Activated CD4-positive, alpha-beta T cell treated with anti-CD3 and anti-CD28 coated beads for 36 hours (primary cell): ENCODE data around the gene WBP1. TPM values are rescaled to one million over a fixed set of nuclear protein-coding genes. Genes with fewer than 3 reads are reported as not detected.

Experiments used
- ATAC-seq: fragments of 200-7000 bp; cut with Tn5 transposase; one replicate; pipeline ENCODE4 v1.10.0; 2021; ENCODE audit warnings: mild to moderate bottlenecking, moderate library complexity
- CTCF ChIA-PET: fragments of 350-600 bp; sonication (Branson Sonifier 250); formaldehyde crosslinking; loops from one replicate; lab custom pipeline; 2021; ENCODE audit warnings: antibody characterized with exemption; lab: Charles Lee
- POLR2A ChIA-PET: fragments of 350-600 bp; sonication (Branson Sonifier 250); formaldehyde crosslinking; loops from one replicate; lab custom pipeline; 2021; ENCODE audit warnings: antibody characterized with exemption, inconsistent platforms; lab: Charles Lee
- DNase-seq: peaks from one replicate; pipeline ENCODE4 v3.0.0-alpha.2; 2020
- H3K27ac Mint-ChIP-seq: one replicate; pipeline ENCODE4 v1.8.0; 2021; ENCODE audit warnings: mixed read lengths
- H3K27me3 Mint-ChIP-seq: one replicate; pipeline ENCODE4 v1.8.0; 2021; ENCODE audit warnings: mixed read lengths
- H3K36me3 Mint-ChIP-seq: one replicate; pipeline ENCODE4 v1.8.0; 2021; ENCODE audit warnings: low read depth, mixed read lengths
- H3K4me1 Mint-ChIP-seq: one replicate; pipeline ENCODE4 v1.8.0; 2021; ENCODE audit warnings: mixed read lengths
- H3K4me3 Mint-ChIP-seq: one replicate; pipeline ENCODE4 v1.8.0; 2021; ENCODE audit warnings: mild to moderate bottlenecking, moderate library complexity, mixed read lengths
- H3K9me3 Mint-ChIP-seq: one replicate; pipeline ENCODE4 v1.8.0; 2021; ENCODE audit warnings: low read depth, mixed read lengths
- intact Hi-C, 2 experiments: fragments of 100-400 bp; cut with DNase I in 1 of 2; cut with micrococcal nuclease in 1 of 2; formaldehyde crosslinking; loops; one replicate each; pipeline versions ENCODE4 v1.14.2 to v1.15.1; 2022 to 2024; cut with DNase I, micrococcal nuclease
- total RNA-seq, 2 experiments: library from RNA; stranded (reverse); gene quantifications; one replicate each; pipeline ENCODE4 v1.2.3, GENCODE V29; 2021

The WBP1 gene
- total RNA-seq, 2 experiments from 2014 or later, result 24.9 to 30.2 TPM

GRCh38 chr2:74428675-74429074, 29.6 kb upstream of the WBP1 start:
- ATAC-seq, result no peak
- ChIA-PET POLR2A (no interaction called here), CTCF (interaction anchor here (1.1 kb wide), 1 partner anchor 26 kb away, joined by 3 read pairs; the partner anchor contains the start of gene INO80B)
- Mint-ChIP-seq H3K4me3 (no peak overlapping the region), H3K9me3 (no peaks in the 10 kb centered on the region), H3K27ac (no peak overlapping the region), H3K27me3 (no peaks in the 10 kb centered on the region), H3K36me3 (peaks cover 13% of the 10 kb centered on the region), H3K4me1 (no peaks in the 10 kb centered on the region)
- DNase-seq, result no peak
- intact Hi-C loops, result no loop called here

GRCh38 chr2:74429487-74430451, 28.5 kb upstream of the WBP1 start:
- DNase-seq, result no peak
- no peaks in the 10 kb centered on the region for H3K4me1 Mint-ChIP-seq
- no peak overlapping the region for H3K4me3 Mint-ChIP-seq
- intact Hi-C loops, result no loop called here
- no peak overlapping the region for H3K27ac Mint-ChIP-seq
- ATAC-seq, result peak; percentile 12
- CTCF ChIA-PET, result interaction anchor here (1.1 kb wide), 1 partner anchor 25 kb away, joined by 3 read pairs; the partner anchor contains the start of gene INO80B
- POLR2A ChIA-PET, result no interaction called here
- H3K36me3 Mint-ChIP-seq, result peaks cover 7% of the 10 kb centered on the region
- no peaks in the 10 kb centered on the region for H3K9me3 Mint-ChIP-seq
- no peaks in the 10 kb centered on the region for H3K27me3 Mint-ChIP-seq

DNA sequence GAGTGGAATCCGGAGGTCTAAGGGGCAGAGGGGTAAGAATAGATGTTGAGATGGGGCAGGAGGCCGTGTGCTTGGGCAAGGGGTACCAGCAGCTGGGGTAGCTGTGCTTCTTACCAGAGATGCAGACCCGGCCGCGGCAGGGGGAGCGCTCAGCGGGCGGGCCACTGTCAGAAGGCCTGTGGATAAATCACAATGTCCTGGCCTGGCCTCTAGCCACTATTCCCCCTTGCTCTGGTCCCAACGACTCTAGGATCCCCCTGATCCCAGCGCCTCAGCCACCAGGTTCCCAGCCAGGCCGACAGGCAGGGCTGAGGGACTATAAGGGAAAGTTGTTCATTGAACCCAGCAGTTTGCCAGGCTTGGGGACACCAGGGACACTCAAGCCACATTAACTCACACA, 27.7 kb upstream of the WBP1 start:
- H3K4me1 Mint-ChIP-seq, result no peaks in the 10 kb centered on the region
- no peaks in the 10 kb centered on the region for H3K9me3 Mint-ChIP-seq
- H3K27me3 Mint-ChIP-seq, result no peaks in the 10 kb centered on the region
- ATAC-seq (no peak), DNase-seq (no peak)
- no peak overlapping the region for H3K4me3 Mint-ChIP-seq
- ChIA-PET POLR2A (no interaction called here), CTCF (interaction anchor here (0.6 to 1.4 kb wide), 2 partner anchors 10 to 295 kb away, joined by 3 to 6 read pairs; no protein-coding TSS in a partner anchor)
- peaks cover 4% of the 10 kb centered on the region for H3K36me3 Mint-ChIP-seq
- intact Hi-C loops, result no loop called here
- no peak overlapping the region for H3K27ac Mint-ChIP-seq

- H3K27me3 Mint-ChIP-seq, result peaks cover 16% of the 10 kb centered on the region
- no peaks in the 10 kb centered on the region for H3K36me3 Mint-ChIP-seq
- ATAC-seq (no peak), DNase-seq (no peak)
- peaks cover 8% of the 10 kb centered on the region for H3K4me1 Mint-ChIP-seq
- H3K9me3 Mint-ChIP-seq, result no peaks in the 10 kb centered on the region
- intact Hi-C loops, result no loop called here
- no peak overlapping the region for H3K4me3 Mint-ChIP-seq
- CTCF ChIA-PET, result no interaction called here
- no peak overlapping the region for H3K27ac Mint-ChIP-seq
- POLR2A ChIA-PET, result no interaction called here
These were observed 22.0 kb upstream of the WBP1 start for GRCh38 chr2:74436111-74436805.

DNA sequence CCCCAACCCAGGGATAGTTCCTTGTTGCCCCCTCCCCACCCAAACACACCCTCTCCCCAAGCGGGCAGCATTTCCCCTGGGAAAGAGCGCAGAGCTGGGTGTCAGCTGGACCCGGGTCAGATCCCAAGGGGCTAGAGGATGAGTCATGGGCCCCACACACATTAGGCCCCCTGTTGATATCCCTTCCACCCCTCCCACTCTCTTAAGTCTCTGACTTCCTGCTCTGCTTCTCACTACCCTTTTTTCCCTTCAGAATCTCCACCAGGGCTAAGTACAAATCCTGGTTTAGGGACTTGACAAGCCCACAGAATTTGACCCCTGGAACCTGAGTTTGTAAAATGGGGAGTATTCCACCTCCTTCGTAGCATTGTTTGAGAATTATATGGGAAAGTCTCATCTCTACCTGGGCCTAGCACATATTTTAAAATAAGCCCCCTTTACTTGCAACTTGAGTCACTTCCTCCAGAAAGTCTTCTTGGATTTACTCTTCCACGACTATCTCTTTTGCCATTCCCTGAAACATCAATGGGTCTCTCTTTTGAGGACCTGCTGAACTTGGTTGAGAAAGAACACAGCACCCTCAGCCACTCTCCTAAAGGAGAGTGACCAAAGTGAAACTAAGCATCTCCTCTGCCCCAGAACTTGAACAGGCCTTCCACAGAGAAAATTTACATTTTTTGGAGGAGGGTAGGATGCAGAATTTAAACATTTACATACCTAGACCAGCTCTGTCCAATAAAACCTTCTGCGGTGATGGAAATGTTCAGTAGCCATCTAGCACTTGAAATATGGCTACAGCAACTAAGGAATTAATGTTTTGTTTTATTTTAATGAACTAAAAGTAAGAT, 21.2 kb upstream of the WBP1 start:
- DNase-seq (no peak), ATAC-seq (no peak)
- H3K36me3 Mint-ChIP-seq, result no peaks in the 10 kb centered on the region
- peaks cover 16% of the 10 kb centered on the region for H3K27me3 Mint-ChIP-seq
- POLR2A ChIA-PET, result no interaction called here
- peaks cover 8% of the 10 kb centered on the region for H3K4me1 Mint-ChIP-seq
- intact Hi-C loops, result no loop called here
- H3K4me3 Mint-ChIP-seq, result no peak overlapping the region
- H3K9me3 Mint-ChIP-seq, result no peaks in the 10 kb centered on the region
- CTCF ChIA-PET, result interaction anchor here (0.6 kb wide), 1 partner anchor 37 kb away, joined by 3 read pairs; no protein-coding TSS in a partner anchor
- H3K27ac Mint-ChIP-seq, result no peak overlapping the region

DNA sequence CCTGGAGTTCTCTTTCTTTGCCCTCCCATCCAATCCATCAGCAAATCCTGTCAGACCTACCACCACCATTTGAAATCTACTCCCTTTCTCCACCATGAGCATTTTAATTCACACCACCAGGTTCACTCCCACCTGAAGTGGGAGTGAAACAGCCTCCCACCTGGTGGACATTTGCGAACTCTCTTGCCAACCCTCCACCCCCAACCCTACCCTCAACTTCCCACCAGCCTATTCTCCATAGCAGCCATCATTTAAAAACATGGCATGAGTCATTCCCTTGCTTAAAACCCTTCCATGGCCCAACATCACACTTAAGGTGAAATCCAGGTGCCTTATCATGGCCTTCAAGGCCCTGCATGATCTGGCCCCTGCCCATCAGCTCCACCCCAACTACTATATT, 20.0 kb upstream of the WBP1 start:
- H3K27me3 Mint-ChIP-seq, result peaks cover 23% of the 10 kb centered on the region
- H3K36me3 Mint-ChIP-seq, result no peaks in the 10 kb centered on the region
- H3K27ac Mint-ChIP-seq, result no peak overlapping the region
- peaks cover 10% of the 10 kb centered on the region for H3K4me1 Mint-ChIP-seq
- ChIA-PET CTCF (interaction anchor here (0.7 kb wide), 1 partner anchor 11 kb away, joined by 5 read pairs; no protein-coding TSS in a partner anchor), POLR2A (interaction anchor here (1.2 kb wide), 1 partner anchor 16 kb away, joined by 3 read pairs; no protein-coding TSS in a partner anchor)
- ATAC-seq (no peak), DNase-seq (no peak)
- H3K4me3 Mint-ChIP-seq, result no peak overlapping the region
- intact Hi-C loops, result no loop called here
- no peaks in the 10 kb centered on the region for H3K9me3 Mint-ChIP-seq

- Mint-ChIP-seq H3K27ac (no peak overlapping the region), H3K9me3 (no peaks in the 10 kb centered on the region), H3K27me3 (peaks cover 26% of the 10 kb centered on the region), H3K36me3 (no peaks in the 10 kb centered on the region), H3K4me3 (no peak overlapping the region), H3K4me1 (peaks cover 10% of the 10 kb centered on the region)
- ChIA-PET CTCF (interaction anchor here (1.2 to 1.8 kb wide), 4 partner anchors 15 to 189 kb away, joined by 4 to 8 read pairs (median 6); partner anchors contain the start of gene INO80B), POLR2A (interaction anchor here (1.2 kb wide), 1 partner anchor 15 kb away, joined by 3 read pairs; no protein-coding TSS in a partner anchor)
- DNase-seq, result no peak
- no peak for ATAC-seq
- intact Hi-C loops, result no loop called here
These were observed 18.9 kb upstream of the WBP1 start for GRCh38 chr2:74439373-74439772.

DNA sequence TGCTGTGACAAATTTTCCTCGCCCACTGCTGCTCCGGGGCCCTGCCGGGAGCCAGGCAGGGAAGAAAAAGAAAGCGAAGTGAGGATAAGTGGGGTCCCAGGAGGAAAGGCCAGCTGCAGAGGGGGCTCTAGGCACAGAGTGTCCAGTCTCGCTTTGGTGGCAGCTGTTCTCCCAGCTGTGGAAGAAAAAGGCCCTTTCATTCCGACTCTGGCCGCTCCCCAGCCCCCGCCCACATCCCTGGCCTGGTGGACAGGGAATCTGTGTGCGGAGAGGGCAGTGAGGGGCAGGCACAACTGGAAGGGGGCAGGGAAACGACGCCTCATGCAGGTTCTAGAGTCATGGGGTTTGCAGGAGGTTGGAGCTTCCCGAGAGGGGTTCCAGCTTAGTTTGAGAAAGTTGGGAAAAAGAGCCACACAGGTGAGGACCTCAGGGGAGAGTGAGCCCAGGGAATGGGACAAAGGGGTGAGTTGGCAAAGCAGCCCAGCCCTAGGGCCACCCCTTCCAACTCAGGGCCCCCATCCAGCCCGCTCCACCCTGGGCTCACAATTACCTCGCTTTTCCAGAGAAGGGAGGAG, 18.3 kb upstream of the WBP1 start:
- ATAC-seq, result no peak
- H3K27ac Mint-ChIP-seq, result no peak overlapping the region
- ChIA-PET POLR2A (interaction anchor here (0.6 to 1.2 kb wide), 2 partner anchors 14 to 15 kb away, joined by 3 to 5 read pairs; no protein-coding TSS in a partner anchor), CTCF (interaction anchor here (0.7 to 1.8 kb wide), 10 partner anchors 9 to 190 kb away, joined by 3 to 8 read pairs (median 4); partner anchors contain the start of genes INO80B and PCGF1)
- no peak for DNase-seq
- intact Hi-C loops, result loop anchor here in 1 of 2 experiments (1.0 kb wide), 1 partner anchor 19 kb away; the partner anchor contains the start of genes C2orf81 and WDR54
- H3K27me3 Mint-ChIP-seq, result peaks cover 31% of the 10 kb centered on the region
- peak overlapping the region; percentile 26 for H3K4me3 Mint-ChIP-seq
- no peaks in the 10 kb centered on the region for H3K9me3 Mint-ChIP-seq
- no peaks in the 10 kb centered on the region for H3K36me3 Mint-ChIP-seq
- H3K4me1 Mint-ChIP-seq, result peaks cover 10% of the 10 kb centered on the region

- intact Hi-C loops, result loop anchor here in 1 of 2 experiments (1.0 kb wide), 2 partner anchors 14 to 19 kb away; partner anchors contain the start of genes C2orf81 and WDR54
- Mint-ChIP-seq H3K4me3 (no peak overlapping the region), H3K9me3 (no peaks in the 10 kb centered on the region), H3K27ac (no peak overlapping the region), H3K27me3 (peaks cover 31% of the 10 kb centered on the region), H3K4me1 (peaks cover 10% of the 10 kb centered on the region), H3K36me3 (no peaks in the 10 kb centered on the region)
- peak; percentile 77 for DNase-seq
- POLR2A ChIA-PET, result interaction anchor here (0.6 kb wide), 1 partner anchor 13 kb away, joined by 5 read pairs; no protein-coding TSS in a partner anchor
- ATAC-seq, result peak; percentile 94
- CTCF ChIA-PET, result interaction anchor here (0.7 to 1.8 kb wide), 11 partner anchors 9 to 191 kb away, joined by 3 to 8 read pairs (median 5); partner anchors contain the start of genes INO80B and PCGF1
These were observed 17.7 kb upstream of the WBP1 start for GRCh38 chr2:74440378-74441169.
